A549 (cell line): ENCODE measurements around the gene CTNND2. TPM values are rescaled to one million over a fixed set of nuclear protein-coding genes. Genes with fewer than 3 reads are reported as not detected.

ENCODE experiments used
- ATAC-seq, 2 experiments: fragments of 200-7000 bp in 1 of 2; fragments of >200 bp in 1 of 2; cut with Nextera tagmentation in 1 of 2; cut with Tn5 transposase in 1 of 2; 3 replicates each; pipeline versions ENCODE4 v1.8.0 to v1.9.1; 2018 to 2020; ENCODE audit warnings: mild to moderate bottlenecking in 1 of 2, moderate library complexity in 1 of 2
- CTCF ChIA-PET: fragments of 300-600 bp; sonication (Branson Sonifier 250); formaldehyde crosslinking; extraction: SDS; loops from one replicate; lab custom pipeline; 2021; ENCODE audit warnings: antibody characterized with exemption, inconsistent platforms; lab: Yijun Ruan, JAX
- POLR2A ChIA-PET: fragments of 350-600 bp; formaldehyde crosslinking; extraction: SDS; loops from one replicate; lab custom pipeline; 2021; ENCODE audit warnings: antibody characterized with exemption, inconsistent platforms; lab: Yijun Ruan, JAX
- DNase-seq, 2 experiments: peaks; one replicate each; pipeline versions ENCODE4 v3.0.0 to v3.0.0-alpha.2; 2011 to 2016; ENCODE audit warnings: low read depth in 1 of 2, low spot score in 1 of 2
- FAIRE-seq: peaks from 2 replicates; lab custom pipeline; 2011; peaks lifted over from hg19 to GRCh38; lab: Jason Lieb, UNC
- H3K27ac ChIP-seq, 2 experiments: fragments of >200 bp; sonication (Bioruptor Twin); formaldehyde crosslinking; 3 replicates each; pipeline ENCODE4 v1.5.1; 2016 to 2017
- H3K4me1 ChIP-seq: fragments of >200 bp; sonication (Bioruptor Twin); formaldehyde crosslinking; 3 replicates; pipeline ENCODE4 v1.6.1; 2016
- H3K4me2 ChIP-seq: fragments of >200 bp; sonication (Bioruptor Twin); formaldehyde crosslinking; 3 replicates; pipeline ENCODE4 v1.6.1; 2016
- H3K4me3 ChIP-seq: fragments of >200 bp; sonication (Bioruptor Twin); formaldehyde crosslinking; 3 replicates; pipeline ENCODE4 v1.5.1; 2016
- H3K9me3 ChIP-seq: fragments of >200 bp; sonication (Bioruptor Twin); formaldehyde crosslinking; 3 replicates; pipeline ENCODE4 v1.6.1; 2016
- ATOH8 ChIP-seq: fragments of 250-450 bp; sonication (Bioruptor Pico); IDR thresholded peaks from 2 replicates; pipeline ENCODE4 v1.5.0; 2020; ENCODE audit warnings: low read depth, mild to moderate bottlenecking, moderate library complexity
- CBX8 ChIP-seq: fragments of 200-600 bp; sonication (generic); IDR thresholded peaks from 2 replicates; pipeline ENCODE4 v1.6.1; 2016
- CEBPB ChIP-seq, 2 experiments: fragments of >200 bp in 1 of 2; sonication (Bioruptor Twin) in 1 of 2; formaldehyde crosslinking in 1 of 2; IDR thresholded peaks; 2 replicates each; pipeline ENCODE4 v1.6.1; 2012 to 2016
- CHD2 ChIP-seq: fragments of 150-350 bp; IDR thresholded peaks from 2 replicates; pipeline ENCODE4 v1.6.1; 2014; ENCODE audit warnings: low read length; ENCODE audit not compliant: partially characterized antibody
- ESRRA ChIP-seq: fragments of 150-350 bp; IDR thresholded peaks from 2 replicates; pipeline ENCODE4 v1.6.1; 2014; ENCODE audit warnings: mild to moderate bottlenecking, low read length, borderline replicate concordance
- FOSB ChIP-seq: fragments of 250-450 bp; sonication (Bioruptor Pico); IDR thresholded peaks from 2 replicates; pipeline ENCODE4 v1.5.0; 2020; ENCODE audit warnings: mild to moderate bottlenecking, moderate library complexity
- GATA3 ChIP-seq: IDR thresholded peaks from 2 replicates; pipeline ENCODE4 v1.6.1; 2012; ENCODE audit warnings: borderline replicate concordance
- HDAC2 ChIP-seq: fragments of 200-600 bp; sonication (generic); IDR thresholded peaks from 2 replicates; pipeline ENCODE4 v1.6.1; 2016
- HMGXB4 ChIP-seq: fragments of 250-450 bp; sonication (Bioruptor Pico); IDR thresholded peaks from 2 replicates; pipeline ENCODE4 v1.5.0; 2021; ENCODE audit warnings: mild to moderate bottlenecking, moderate library complexity, borderline replicate concordance
- HOXA7 ChIP-seq: fragments of 250-450 bp; sonication (Bioruptor Pico); IDR thresholded peaks from 2 replicates; pipeline ENCODE4 v1.5.0; 2020; ENCODE audit warnings: mild to moderate bottlenecking, moderate library complexity
- MAFK ChIP-seq: fragments of 450-650 bp; IDR thresholded peaks from 2 replicates; pipeline ENCODE4 v1.6.1; 2014; ENCODE audit not compliant: partially characterized antibody
- MAZ ChIP-seq: fragments of 150-350 bp; IDR thresholded peaks from 2 replicates; pipeline ENCODE4 v1.6.1; 2014; ENCODE audit warnings: antibody characterized with exemption, low read depth, low read length, borderline replicate concordance
- NFE2L2 ChIP-seq: fragments of 150-350 bp; conservative IDR thresholded peaks from 2 replicates; pipeline ENCODE4 v1.6.1; 2014; ENCODE audit warnings: low read length
- NPAS2 ChIP-seq: fragments of 250-450 bp; sonication (Bioruptor Pico); IDR thresholded peaks from 2 replicates; pipeline ENCODE4 v1.8.0; 2022; ENCODE audit warnings: mild to moderate bottlenecking, moderate library complexity, borderline replicate concordance
- NR3C1 ChIP-seq: fragments of >200 bp; sonication (Bioruptor Twin); formaldehyde crosslinking; IDR thresholded peaks from 3 replicates; pipeline ENCODE4 v1.6.1; 2017
- RCOR1 ChIP-seq: fragments of 150-350 bp; IDR thresholded peaks from 2 replicates; pipeline ENCODE4 v1.6.1; 2014; ENCODE audit warnings: antibody characterized with exemption, low read length, low read depth
- RNF2 ChIP-seq: fragments of 200-600 bp; sonication (generic); IDR thresholded peaks from 2 replicates; pipeline ENCODE4 v1.6.1; 2016; ENCODE audit warnings: low read depth, mild to moderate bottlenecking, antibody characterized with exemption, moderate library complexity, borderline replicate concordance
- SMC3 ChIP-seq: fragments of >200 bp; sonication (Bioruptor Twin); formaldehyde crosslinking; IDR thresholded peaks from 3 replicates; pipeline ENCODE4 v1.6.1; 2018; ENCODE audit warnings: inconsistent platforms
- TP53 ChIP-seq: fragments of 250-450 bp; sonication (Bioruptor Pico); IDR thresholded peaks from 2 replicates; pipeline ENCODE4 v1.5.0; 2021; ENCODE audit warnings: mild to moderate bottlenecking, moderate library complexity
- ZNF302 ChIP-seq: fragments of 250-450 bp; sonication (Bioruptor Pico); IDR thresholded peaks from 2 replicates; pipeline ENCODE4 v1.9.0; 2021; ENCODE audit warnings: inconsistent platforms, mild to moderate bottlenecking, moderate library complexity
- WGBS: methylation state at CpG from one replicate; pipeline ENCODE4 v1.1.6; 2017; ENCODE audit errors: missing lambda C conversion rate; 5-methylcytosine and 5-hydroxymethylcytosine counted together
- polyA plus RNA-seq, 4 experiments: library from polyadenylated mRNA; depleted of rRNA in 3 of 4; stranded (reverse); fragments of >200 nt; fragmentation: RNase III in 1 of 4; extraction: RNeasy Plus Mini Kit Qiagen cat#74134 plus additional on column Dnase treatment in 1 of 4; gene quantifications; 2 replicates in 3 of 4; 3 replicates in 1 of 4; pipeline ENCODE4 v1.2.3, GENCODE V29; 2011 to 2017
- TF ChIP-seq, protein P1 (sequence below): IDR thresholded peaks from 2 replicates; pipeline ENCODE4 v1.6.1; 2012; ENCODE audit warnings: low read depth, borderline replicate concordance
- TF ChIP-seq, protein P2 (sequence below): IDR thresholded peaks from 2 replicates; pipeline ENCODE4 v1.6.1; 2012
- TF ChIP-seq, protein P3 (sequence below): fragments of 150-350 bp; IDR thresholded peaks from 2 replicates; pipeline ENCODE4 v1.6.1; 2014; ENCODE audit warnings: low read depth, mild to moderate bottlenecking, low read length
- TF ChIP-seq, protein P4 (sequence below): fragments of 200-600 bp; sonication (generic); IDR thresholded peaks from 2 replicates; pipeline ENCODE4 v1.6.1; 2016; ENCODE audit warnings: antibody characterized with exemption, mild to moderate bottlenecking, moderate library complexity

The CTNND2 gene
- polyA plus RNA-seq, 2 of the 4 experiments (the other 2 are of a cell fraction), result not detected

GRCh38 chr5:11455505-11455904 lies 448.7 kb downstream of the CTNND2 start:
- Histone ChIP-seq H3K4me1 (no peaks in the 10 kb centered on the region), H3K4me2 (no peak overlapping the region), H3K9me3 (no peaks in the 10 kb centered on the region), H3K4me3 (no peak overlapping the region), H3K27ac (no peak overlapping the region)
- 48% methylated on average over 2 of the region's 2 CpGs for WGBS
- FAIRE-seq (no peak), ATAC-seq (no peak), DNase-seq (no peak)
- no peak for TF ChIP-seq MAZ
- TF ChIP-seq ESRRA, result no peak
- no peak for TF ChIP-seq NR3C1
- TF ChIP-seq, protein P1, sequence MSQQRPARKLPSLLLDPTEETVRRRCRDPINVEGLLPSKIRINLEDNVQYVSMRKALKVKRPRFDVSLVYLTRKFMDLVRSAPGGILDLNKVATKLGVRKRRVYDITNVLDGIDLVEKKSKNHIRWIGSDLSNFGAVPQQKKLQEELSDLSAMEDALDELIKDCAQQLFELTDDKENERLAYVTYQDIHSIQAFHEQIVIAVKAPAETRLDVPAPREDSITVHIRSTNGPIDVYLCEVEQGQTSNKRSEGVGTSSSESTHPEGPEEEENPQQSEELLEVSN, result no peak
- TF ChIP-seq CEBPB (IDR thresholded peaks at IDR 0.05), result no peak
- TF ChIP-seq HMGXB4, result no peak
- no peak for TF ChIP-seq NFE2L2
- no peak for TF ChIP-seq RNF2
- TF ChIP-seq HDAC2, result no peak
- no peak for TF ChIP-seq HOXA7 (CRISPR knock-in tag)
- ChIA-PET CTCF (interaction anchor here (0.6 kb wide), 1 partner anchor 545 kb away, joined by 3 read pairs; no protein-coding TSS in a partner anchor), POLR2A (no interaction called here)

DNA sequence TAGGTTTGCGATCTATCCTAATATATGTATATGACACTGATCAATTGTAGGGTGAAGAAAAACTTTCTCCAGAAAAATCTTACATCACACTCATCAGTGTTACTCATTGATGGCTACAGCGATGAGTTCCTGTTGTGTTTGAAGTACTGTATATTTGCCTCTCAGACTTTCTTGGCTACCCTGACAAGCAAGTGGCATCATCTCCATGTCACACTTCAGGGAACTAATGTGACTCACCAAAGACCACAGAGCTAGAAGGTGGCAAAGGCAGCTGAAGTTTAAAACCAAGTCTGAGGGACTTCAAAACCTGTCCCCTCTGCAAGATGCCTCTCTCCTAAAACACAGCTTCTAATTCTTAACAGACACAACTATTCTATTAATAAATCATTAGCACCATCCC lies 451.4 kb downstream of the CTNND2 start:
- no peaks in the 10 kb centered on the region for H3K4me1 ChIP-seq
- ChIA-PET CTCF (no interaction called here), POLR2A (no interaction called here)
- no peaks in the 10 kb centered on the region for H3K9me3 ChIP-seq
- ATAC-seq (no peak), FAIRE-seq (no peak), DNase-seq (no peak)
- H3K4me2 ChIP-seq, result no peak overlapping the region
- H3K27ac ChIP-seq, result no peak overlapping the region
- TF ChIP-seq, protein P2, sequence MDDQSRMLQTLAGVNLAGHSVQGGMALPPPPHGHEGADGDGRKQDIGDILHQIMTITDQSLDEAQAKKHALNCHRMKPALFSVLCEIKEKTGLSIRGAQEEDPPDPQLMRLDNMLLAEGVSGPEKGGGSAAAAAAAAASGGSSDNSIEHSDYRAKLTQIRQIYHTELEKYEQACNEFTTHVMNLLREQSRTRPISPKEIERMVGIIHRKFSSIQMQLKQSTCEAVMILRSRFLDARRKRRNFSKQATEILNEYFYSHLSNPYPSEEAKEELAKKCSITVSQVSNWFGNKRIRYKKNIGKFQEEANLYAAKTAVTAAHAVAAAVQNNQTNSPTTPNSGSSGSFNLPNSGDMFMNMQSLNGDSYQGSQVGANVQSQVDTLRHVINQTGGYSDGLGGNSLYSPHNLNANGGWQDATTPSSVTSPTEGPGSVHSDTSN, result no peak
- no peak for TF ChIP-seq CBX8
- no peak for TF ChIP-seq NPAS2 (CRISPR knock-in tag)
- no peak for TF ChIP-seq HMGXB4
- TF ChIP-seq MAFK, result no peak
- H3K4me3 ChIP-seq, result no peak overlapping the region
- WGBS, result 62% methylated on average over 2 of the region's 2 CpGs

DNA sequence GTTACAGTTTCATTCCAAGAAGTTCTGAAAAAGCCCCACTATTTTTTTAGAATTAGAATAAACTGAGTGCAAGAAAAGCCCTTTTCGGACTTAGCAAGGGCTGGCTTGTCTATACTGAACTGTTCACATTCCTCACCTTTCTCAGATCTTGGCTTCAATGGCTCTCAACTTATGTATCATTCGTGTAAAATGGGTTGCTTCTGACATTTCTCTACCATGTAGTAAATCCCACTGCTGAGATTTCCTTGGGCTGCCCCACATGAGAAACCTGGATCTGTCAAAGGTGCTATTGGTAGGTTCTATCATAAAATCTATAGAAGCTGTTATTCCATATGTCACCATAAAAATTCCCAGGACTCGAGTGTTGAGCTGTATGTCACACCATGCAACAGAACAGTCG lies 454.3 kb downstream of the CTNND2 start:
- ChIA-PET CTCF (no interaction called here), POLR2A (no interaction called here)
- H3K4me2 ChIP-seq, result no peak overlapping the region
- H3K9me3 ChIP-seq, result no peaks in the 10 kb centered on the region
- no peak for DNase-seq
- no peak for ATAC-seq
- H3K4me1 ChIP-seq, result no peaks in the 10 kb centered on the region
- 4% methylated on average over 4 of the region's 4 CpGs for WGBS
- no peak overlapping the region for H3K4me3 ChIP-seq
- no peak for FAIRE-seq
- H3K27ac ChIP-seq, result no peak overlapping the region
- TF ChIP-seq CHD2 (no peak), FOSB (CRISPR knock-in tag) (no peak), ATOH8 (CRISPR knock-in tag) (no peak), ZNF302 (CRISPR knock-in tag) (no peak), SMC3 (no peak), RCOR1 (no peak), GATA3 (no peak), MAZ (no peak), TP53 (CRISPR knock-in tag) (no peak)
- TF ChIP-seq, protein P3, sequence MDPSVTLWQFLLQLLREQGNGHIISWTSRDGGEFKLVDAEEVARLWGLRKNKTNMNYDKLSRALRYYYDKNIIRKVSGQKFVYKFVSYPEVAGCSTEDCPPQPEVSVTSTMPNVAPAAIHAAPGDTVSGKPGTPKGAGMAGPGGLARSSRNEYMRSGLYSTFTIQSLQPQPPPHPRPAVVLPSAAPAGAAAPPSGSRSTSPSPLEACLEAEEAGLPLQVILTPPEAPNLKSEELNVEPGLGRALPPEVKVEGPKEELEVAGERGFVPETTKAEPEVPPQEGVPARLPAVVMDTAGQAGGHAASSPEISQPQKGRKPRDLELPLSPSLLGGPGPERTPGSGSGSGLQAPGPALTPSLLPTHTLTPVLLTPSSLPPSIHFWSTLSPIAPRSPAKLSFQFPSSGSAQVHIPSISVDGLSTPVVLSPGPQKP, result no peak
- TF ChIP-seq, protein P4, sequence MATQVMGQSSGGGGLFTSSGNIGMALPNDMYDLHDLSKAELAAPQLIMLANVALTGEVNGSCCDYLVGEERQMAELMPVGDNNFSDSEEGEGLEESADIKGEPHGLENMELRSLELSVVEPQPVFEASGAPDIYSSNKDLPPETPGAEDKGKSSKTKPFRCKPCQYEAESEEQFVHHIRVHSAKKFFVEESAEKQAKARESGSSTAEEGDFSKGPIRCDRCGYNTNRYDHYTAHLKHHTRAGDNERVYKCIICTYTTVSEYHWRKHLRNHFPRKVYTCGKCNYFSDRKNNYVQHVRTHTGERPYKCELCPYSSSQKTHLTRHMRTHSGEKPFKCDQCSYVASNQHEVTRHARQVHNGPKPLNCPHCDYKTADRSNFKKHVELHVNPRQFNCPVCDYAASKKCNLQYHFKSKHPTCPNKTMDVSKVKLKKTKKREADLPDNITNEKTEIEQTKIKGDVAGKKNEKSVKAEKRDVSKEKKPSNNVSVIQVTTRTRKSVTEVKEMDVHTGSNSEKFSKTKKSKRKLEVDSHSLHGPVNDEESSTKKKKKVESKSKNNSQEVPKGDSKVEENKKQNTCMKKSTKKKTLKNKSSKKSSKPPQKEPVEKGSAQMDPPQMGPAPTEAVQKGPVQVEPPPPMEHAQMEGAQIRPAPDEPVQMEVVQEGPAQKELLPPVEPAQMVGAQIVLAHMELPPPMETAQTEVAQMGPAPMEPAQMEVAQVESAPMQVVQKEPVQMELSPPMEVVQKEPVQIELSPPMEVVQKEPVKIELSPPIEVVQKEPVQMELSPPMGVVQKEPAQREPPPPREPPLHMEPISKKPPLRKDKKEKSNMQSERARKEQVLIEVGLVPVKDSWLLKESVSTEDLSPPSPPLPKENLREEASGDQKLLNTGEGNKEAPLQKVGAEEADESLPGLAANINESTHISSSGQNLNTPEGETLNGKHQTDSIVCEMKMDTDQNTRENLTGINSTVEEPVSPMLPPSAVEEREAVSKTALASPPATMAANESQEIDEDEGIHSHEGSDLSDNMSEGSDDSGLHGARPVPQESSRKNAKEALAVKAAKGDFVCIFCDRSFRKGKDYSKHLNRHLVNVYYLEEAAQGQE, result no peak
